ENCODE data around the gene ANKRD42. TPM values are rescaled to one million over a fixed set of nuclear protein-coding genes. Genes with fewer than 3 reads are reported as not detected.

ANKRD42 gene
- total and polyA plus RNA-seq, 2 experiments from 2014 or later: 5.3 to 5.7 TPM

DNA sequence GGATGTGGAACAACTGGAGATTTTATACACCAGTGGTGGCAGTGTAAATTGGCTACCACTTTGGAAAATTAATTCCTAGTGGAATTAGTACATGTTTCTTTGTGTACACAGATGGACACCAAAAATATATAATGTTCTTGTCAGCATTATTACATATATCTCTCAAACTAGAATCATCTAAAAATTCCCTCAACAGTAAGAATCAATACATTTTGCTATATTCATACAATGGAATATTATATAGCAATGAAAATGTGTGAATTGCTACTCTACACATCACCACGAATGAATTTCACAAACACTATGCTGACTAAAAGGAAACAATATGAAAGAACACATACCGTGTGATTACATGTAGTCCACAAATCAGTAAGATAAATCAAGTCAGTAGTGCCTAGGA, 58.8 kb downstream of the ANKRD42 start:
- no peak overlapping the region for H2AFZ ChIP-seq
- no peaks in the 10 kb centered on the region for H4K20me1 ChIP-seq (replicated peaks; ENCODE audit: insufficient read depth)
- no peaks in the 10 kb centered on the region for H3K36me3 ChIP-seq (ENCODE audit: insufficient read depth)
- Mint-ChIP-seq H3K9me3 (no peaks in the 10 kb centered on the region), H3K4me3 (no peak overlapping the region), H3K36me3 (ENCODE audit: low read depth) (no peaks in the 10 kb centered on the region), H3K27ac (no peak overlapping the region), H3K4me1 (no peaks in the 10 kb centered on the region), H3K27me3 (ENCODE audit: insufficient read depth, low read depth, poor library complexity) (peaks cover 4% of the 10 kb centered on the region)
- H3K9me2 ChIP-seq (ENCODE audit: insufficient read depth): no peaks in the 10 kb centered on the region
- H3K4me1 ChIP-seq (ENCODE audit: insufficient read depth): no peaks in the 10 kb centered on the region
- H3F3A ChIP-seq (replicated peaks; ENCODE audit: low read depth): no peaks in the 10 kb centered on the region
- no peak overlapping the region for H3K27ac ChIP-seq (ENCODE audit: low read depth)
- ATAC-seq: no peak
- H3K4me2 ChIP-seq: no peak overlapping the region
- DNase-seq (ENCODE audit: low spot score): no peak
- H3K27me3 ChIP-seq (ENCODE audit: insufficient read depth): no peaks in the 10 kb centered on the region
- H3K4me3 ChIP-seq: no peak overlapping the region
- no peaks in the 10 kb centered on the region for H3K79me2 ChIP-seq (replicated peaks; ENCODE audit: insufficient read depth)
- TF ChIP-seq REST (IDR thresholded peaks at IDR 0.05; ENCODE audit: unreplicated experiment): no peak
- TF ChIP-seq ZNF114 (CRISPR knock-in tag; IDR thresholded peaks at IDR 0.05): no peak
- TF ChIP-seq POLR2AphosphoS5 (IDR thresholded peaks at IDR 0.05; ENCODE audit: low read depth): no peak
- no peak for TF ChIP-seq JUNB (IDR thresholded peaks at IDR 0.05; ENCODE audit: unreplicated experiment)
- no peak for TF ChIP-seq EZH2phosphoT487 (IDR thresholded peaks at IDR 0.05; ENCODE audit: unreplicated experiment)
- TF ChIP-seq ZNF462 (CRISPR knock-in tag; IDR thresholded peaks at IDR 0.05): no peak
- TF ChIP-seq ZNF331 (CRISPR knock-in tag; IDR thresholded peaks at IDR 0.05; ENCODE audit: low read depth): no peak
- no peak for TF ChIP-seq NANOG (IDR thresholded peaks at IDR 0.05; ENCODE audit: borderline replicate concordance)
- no peak for TF ChIP-seq ETS1 (IDR thresholded peaks at IDR 0.05)
- TF ChIP-seq EZH2 (IDR thresholded peaks at IDR 0.05; ENCODE audit: low read depth, unreplicated experiment): no peak
- TF ChIP-seq STAT1 (IDR thresholded peaks at IDR 0.05; ENCODE audit: unreplicated experiment): no peak
- TF ChIP-seq CTCF (conservative IDR thresholded peaks at IDR 0.05; ENCODE audit: low read depth in 2 of 2): no peak
- no peak for TF ChIP-seq CREB1 (CRISPR knock-in tag; IDR thresholded peaks at IDR 0.05; ENCODE audit: low read depth)

All from GM23338 (cell line).